Measurements from ENCODE around the gene SLC9A8.

DNA sequence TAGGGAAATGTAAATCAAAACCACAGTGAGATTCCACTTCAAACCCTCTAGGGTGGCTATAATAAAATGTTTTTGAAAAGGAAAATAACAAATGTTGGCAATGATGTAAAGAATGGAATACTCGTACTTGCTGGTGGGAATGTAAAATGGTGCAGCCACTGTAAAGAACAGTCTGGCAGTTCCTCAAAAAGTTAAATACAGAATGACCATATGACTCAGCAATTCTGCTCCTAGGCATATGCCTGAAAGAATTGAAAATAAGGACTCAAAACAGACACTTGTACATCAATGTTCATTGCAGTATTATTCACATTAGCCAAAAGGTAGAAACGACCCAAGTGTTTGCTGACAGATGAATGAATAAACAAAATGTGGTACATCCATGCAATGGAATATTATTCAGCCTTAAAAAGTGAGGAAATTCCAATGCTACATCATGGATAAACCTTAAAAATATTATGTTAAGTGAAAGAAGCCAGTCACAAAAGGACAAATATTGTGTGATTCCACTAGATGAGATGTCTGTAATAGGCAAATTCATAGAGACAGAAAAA lies 113.3 kb downstream of the SLC9A8 start:
- TF ChIP-seq, protein P1, sequence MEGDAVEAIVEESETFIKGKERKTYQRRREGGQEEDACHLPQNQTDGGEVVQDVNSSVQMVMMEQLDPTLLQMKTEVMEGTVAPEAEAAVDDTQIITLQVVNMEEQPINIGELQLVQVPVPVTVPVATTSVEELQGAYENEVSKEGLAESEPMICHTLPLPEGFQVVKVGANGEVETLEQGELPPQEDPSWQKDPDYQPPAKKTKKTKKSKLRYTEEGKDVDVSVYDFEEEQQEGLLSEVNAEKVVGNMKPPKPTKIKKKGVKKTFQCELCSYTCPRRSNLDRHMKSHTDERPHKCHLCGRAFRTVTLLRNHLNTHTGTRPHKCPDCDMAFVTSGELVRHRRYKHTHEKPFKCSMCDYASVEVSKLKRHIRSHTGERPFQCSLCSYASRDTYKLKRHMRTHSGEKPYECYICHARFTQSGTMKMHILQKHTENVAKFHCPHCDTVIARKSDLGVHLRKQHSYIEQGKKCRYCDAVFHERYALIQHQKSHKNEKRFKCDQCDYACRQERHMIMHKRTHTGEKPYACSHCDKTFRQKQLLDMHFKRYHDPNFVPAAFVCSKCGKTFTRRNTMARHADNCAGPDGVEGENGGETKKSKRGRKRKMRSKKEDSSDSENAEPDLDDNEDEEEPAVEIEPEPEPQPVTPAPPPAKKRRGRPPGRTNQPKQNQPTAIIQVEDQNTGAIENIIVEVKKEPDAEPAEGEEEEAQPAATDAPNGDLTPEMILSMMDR (IDR thresholded peaks at IDR 0.05), result no peak
- no peak for TF ChIP-seq POLR2A (IDR thresholded peaks at IDR 0.05)

Measured in adrenal gland (tissue), 5 donors.